AG08395 (cell line): ENCODE results near the gene CALML3.

Source experiments
- DNase-seq: peaks from one replicate; pipeline ENCODE4 v3.0.0; 2012; ENCODE audit warnings: mixed read lengths, low spot score

The CALML3 gene

GRCh38 chr10:5525561-5526341, 990 bp downstream of the CALML3 start:
- DNase-seq: no peak

GRCh38 chr10:5526691-5527331, 2.0 kb downstream of the CALML3 start:
- no peak for DNase-seq

GRCh38 chr10:5527332-5528200, 2.8 kb downstream of the CALML3 start:
- DNase-seq: no peak

- DNase-seq: no peak
Observed at GRCh38 chr10:5528989-5529701, 4.4 kb downstream of the CALML3 start.

GRCh38 chr10:5529702-5530411, 5.1 kb downstream of the CALML3 start:
- DNase-seq: no peak

- DNase-seq: no peak
Observed at GRCh38 chr10:5530412-5530806, 5.6 kb downstream of the CALML3 start.

- DNase-seq: no peak
Observed at GRCh38 chr10:5530846-5531557, 6.2 kb downstream of the CALML3 start.

GRCh38 chr10:5531558-5532306, 7.0 kb downstream of the CALML3 start:
- no peak for DNase-seq

GRCh38 chr10:5532307-5532605, 7.5 kb downstream of the CALML3 start:
- no peak for DNase-seq

- DNase-seq: no peak
Observed at GRCh38 chr10:5532618-5533097, 7.9 kb downstream of the CALML3 start.

GRCh38 chr10:5533098-5533731, 8.5 kb downstream of the CALML3 start:
- no peak for DNase-seq

- no peak for DNase-seq
Observed at GRCh38 chr10:5534051-5534821, 9.5 kb downstream of the CALML3 start.

GRCh38 chr10:5534880-5535856, 10.4 kb downstream of the CALML3 start:
- peak; percentile 75 for DNase-seq

GRCh38 chr10:5536486-5537081, 11.8 kb downstream of the CALML3 start:
- no peak for DNase-seq

- DNase-seq: no peak
Observed at GRCh38 chr10:5537684-5538083, 12.9 kb downstream of the CALML3 start.

GRCh38 chr10:5538446-5538845, 13.7 kb downstream of the CALML3 start:
- DNase-seq: peak; percentile 58
